ENCODE results near the gene SH2B2.

SH2B2 gene

DNA sequence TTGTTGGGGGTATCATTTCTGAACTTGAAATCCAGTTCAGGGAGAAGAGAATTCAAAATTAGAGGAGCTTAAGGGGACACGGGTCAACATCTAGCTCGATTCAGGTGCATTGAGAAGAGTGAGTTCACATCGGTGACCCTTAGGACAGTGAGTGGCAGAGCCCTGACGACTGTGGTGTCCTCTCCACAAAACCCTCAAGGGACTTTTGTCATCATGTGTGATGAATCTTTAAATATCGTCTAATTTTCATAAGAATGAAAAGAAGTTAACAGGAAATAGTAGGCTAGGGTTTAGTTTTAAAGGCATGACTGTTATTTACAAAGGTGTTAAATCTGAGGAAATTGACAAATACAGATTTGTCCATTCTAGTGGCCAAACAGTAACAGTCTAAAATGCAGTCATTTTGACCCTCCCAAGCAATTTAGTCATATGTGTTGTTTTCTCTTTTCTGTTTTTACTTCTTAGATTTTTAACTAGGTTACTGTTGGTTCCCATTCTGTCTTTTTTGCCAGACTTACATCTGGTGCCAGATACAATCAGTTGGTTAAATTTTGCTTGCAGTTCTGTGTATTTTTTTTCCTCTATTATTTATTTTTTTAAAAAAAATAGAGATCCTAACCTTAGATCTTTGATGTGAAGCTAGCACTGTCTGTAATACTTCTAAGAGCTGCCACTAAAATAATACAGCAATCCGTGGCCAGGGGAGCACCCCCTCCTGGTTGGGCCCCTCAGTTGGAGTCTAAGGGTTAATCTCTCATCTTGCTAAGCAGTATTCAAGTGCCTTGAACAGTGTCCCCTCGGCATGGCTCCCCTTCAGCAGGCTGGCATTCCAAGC is 34.9 kb upstream of the SH2B2 start:
- TF ChIP-seq, protein P1, sequence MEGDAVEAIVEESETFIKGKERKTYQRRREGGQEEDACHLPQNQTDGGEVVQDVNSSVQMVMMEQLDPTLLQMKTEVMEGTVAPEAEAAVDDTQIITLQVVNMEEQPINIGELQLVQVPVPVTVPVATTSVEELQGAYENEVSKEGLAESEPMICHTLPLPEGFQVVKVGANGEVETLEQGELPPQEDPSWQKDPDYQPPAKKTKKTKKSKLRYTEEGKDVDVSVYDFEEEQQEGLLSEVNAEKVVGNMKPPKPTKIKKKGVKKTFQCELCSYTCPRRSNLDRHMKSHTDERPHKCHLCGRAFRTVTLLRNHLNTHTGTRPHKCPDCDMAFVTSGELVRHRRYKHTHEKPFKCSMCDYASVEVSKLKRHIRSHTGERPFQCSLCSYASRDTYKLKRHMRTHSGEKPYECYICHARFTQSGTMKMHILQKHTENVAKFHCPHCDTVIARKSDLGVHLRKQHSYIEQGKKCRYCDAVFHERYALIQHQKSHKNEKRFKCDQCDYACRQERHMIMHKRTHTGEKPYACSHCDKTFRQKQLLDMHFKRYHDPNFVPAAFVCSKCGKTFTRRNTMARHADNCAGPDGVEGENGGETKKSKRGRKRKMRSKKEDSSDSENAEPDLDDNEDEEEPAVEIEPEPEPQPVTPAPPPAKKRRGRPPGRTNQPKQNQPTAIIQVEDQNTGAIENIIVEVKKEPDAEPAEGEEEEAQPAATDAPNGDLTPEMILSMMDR (conservative IDR thresholded peaks at IDR 0.05), result no peak
- no peak overlapping the region for H3K27ac ChIP-seq

DNA sequence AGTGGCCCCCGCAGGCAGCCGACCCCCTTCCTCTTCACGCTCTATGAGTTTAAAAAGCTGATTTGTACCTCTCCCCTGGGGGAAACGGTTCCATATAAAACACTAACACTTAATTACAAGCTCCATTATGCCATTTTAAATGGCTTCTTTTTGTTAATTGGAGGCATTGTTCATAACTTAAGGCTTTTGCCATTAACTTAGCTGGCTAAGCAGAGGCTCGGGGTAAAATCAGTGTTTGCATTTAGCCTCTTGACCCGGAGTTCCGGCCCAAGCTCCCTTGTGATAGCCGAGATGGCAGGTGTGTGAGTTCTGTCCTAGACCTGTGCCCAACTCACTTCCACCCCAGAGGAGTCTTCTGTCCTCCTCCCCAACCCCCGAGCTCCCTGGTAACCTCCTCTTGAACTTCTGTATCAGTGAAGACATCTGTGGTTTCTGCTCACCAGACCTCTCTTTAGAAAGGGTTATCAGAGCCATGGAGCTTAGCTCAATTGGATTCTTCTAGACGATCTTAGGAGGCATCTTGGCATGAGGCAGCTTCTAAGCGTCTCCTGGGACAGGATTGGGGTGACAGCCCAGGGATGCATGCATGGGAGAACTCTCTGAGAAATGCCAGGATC is 34.2 kb upstream of the SH2B2 start:
- H3K27ac ChIP-seq, result no peak overlapping the region

DNA sequence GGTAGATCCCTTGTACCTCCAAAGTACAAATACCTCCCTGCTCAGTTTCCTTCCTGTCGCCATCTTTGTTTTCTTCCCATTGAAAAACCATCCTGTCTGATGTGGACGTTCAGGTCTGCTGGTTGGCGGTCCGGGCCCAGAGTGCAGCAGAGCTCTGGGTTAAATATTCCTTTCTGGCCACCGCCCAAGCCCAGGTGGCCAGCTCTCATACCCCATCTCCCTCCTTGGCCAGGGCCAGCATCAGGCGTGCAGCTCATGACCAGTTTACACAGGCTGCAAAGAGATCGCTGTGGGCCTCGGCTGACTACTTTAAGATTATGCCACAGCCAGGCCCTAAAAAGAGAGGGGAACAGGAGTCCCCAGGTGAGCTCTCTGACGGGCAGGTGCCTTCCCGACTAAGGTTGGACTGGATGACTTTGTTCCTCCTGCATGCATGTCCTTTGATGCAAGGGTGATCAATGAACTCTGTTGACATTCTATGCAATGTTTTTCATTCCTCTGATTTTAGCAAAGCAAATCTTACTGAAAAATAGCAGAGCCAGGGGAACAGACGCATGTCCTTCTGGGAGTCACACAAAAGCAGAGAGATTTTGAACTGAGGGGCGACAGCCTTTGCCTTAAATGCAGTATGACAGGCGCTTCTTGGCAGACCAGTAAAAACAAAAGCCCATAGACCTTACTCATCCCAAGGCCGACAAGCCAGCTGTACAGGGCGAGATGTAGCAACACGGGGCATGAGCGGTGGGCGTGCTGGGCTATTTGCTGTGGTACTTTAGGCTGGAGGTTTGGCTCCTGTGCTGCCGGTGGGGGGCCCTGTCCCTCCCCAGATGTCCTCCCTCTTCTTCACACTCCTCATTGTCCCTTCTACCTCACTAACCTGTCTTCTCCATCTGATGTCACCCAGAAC is 33.3 kb upstream of the SH2B2 start:
- no peak overlapping the region for H3K27ac ChIP-seq

More for the DNA sequence above, 34.2 kb upstream of the SH2B2 start:
- TF ChIP-seq, protein P1 (conservative IDR thresholded peaks at IDR 0.05), result no peak

DNA sequence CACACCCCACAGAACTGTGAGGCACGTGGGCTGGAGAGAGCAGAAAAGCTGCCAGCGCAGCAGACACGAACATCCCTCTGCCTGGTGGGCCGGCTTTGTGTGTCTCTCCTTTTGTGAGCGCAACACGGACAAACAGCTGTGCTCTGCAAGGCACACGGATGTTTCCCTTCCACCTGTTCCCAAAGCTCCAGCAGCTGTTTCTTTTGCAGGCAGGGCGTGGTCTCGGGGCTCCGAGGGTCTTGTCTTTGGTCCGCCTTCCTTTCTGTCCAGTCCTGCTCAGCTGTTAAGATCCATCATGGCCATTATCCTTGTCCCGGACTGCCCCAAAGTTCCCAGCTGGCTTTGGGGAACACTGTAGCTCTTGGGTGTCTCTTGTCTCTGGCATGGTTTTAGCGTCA is 32.7 kb upstream of the SH2B2 start:
- TF ChIP-seq, protein P1 (conservative IDR thresholded peaks at IDR 0.05), result no peak
- H3K27ac ChIP-seq, result no peak overlapping the region

More for the DNA sequence above, 33.3 kb upstream of the SH2B2 start:
- TF ChIP-seq, protein P1 (conservative IDR thresholded peaks at IDR 0.05), result no peak

DNA sequence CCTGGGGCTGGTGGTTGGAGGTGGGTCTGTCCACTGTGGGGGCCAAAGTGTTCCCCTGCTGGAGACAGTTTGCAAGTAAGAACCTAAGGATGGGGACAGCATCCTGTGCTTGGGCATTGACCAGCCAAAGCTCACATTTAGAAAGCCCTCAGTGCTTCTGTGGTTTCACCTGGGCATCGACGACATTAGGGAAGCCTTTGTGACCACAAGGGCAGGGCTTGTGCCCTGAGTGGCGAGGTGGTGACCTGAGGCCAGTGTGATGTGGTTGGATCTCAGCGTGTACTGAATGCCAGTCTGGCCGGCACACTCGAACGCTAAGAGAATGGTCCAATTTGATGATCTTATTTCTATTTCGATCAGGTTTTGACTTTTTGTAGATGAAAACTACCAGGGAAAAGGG is 32.1 kb upstream of the SH2B2 start:
- TF ChIP-seq, protein P1 (conservative IDR thresholded peaks at IDR 0.05), result no peak
- no peak overlapping the region for H3K27ac ChIP-seq

DNA sequence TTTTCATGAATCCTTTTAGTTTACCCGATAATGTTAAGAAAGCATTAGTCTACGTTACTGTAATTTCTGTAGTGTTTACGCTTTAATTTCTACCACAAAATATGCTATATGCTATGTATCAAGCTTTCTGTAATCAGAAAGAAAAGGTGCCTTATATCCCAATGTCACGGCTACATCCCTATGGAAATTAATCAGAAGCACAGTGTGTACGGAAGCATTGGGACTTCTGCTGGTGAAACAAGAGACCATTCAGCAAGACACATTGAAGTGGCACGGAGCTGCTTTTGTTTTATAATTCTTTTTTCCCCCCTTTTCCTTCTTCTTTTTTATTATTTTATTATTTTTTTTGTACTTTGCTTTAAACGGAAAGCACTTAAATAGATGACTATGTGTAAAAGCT is 31.2 kb upstream of the SH2B2 start:
- H3K27ac ChIP-seq, result no peak overlapping the region
- TF ChIP-seq, protein P1 (conservative IDR thresholded peaks at IDR 0.05), result no peak

DNA sequence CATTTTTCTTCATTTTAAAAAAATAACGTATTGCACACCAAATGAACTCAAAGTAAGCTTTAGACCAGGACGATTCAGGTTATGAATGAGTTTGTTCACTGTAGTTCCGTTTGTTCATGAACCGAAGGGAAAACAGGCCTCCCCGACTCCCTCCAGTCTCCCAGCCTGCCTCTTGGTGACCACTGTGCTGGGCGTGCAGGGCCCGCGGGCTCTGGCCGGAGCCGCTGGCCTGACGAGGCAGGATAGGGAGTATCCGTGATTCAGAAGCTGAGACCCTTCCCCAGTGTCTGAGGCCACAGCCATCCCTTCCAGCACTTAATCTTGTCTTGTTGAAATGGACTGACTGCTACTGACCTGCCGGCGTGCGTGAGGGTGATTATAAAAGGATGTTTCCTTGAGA is 30.8 kb upstream of the SH2B2 start:
- no peak overlapping the region for H3K27ac ChIP-seq
- TF ChIP-seq, protein P1 (conservative IDR thresholded peaks at IDR 0.05), result no peak

Measured in VCaP (cell line).